ENCODE data around the gene RIT2. TPM values are rescaled to one million over a fixed set of nuclear protein-coding genes. Genes with fewer than 3 reads are reported as not detected.

RIT2 gene
- total RNA-seq, 2 experiments from 2014 or later, result not detected

GRCh38 chr18:43043626-43044025, 71.9 kb downstream of the RIT2 start:
- Mint-ChIP-seq H3K4me3 (no peak overlapping the region), H3K27ac (no peak overlapping the region), H3K9me3 (peaks cover 8% of the 10 kb centered on the region), H3K4me1 (ENCODE audit: low read depth) (no peaks in the 10 kb centered on the region), H3K36me3 (ENCODE audit: low read depth) (no peaks in the 10 kb centered on the region), H3K27me3 (no peaks in the 10 kb centered on the region)
- POLR2A ChIA-PET, result no interaction called here
- TF ChIP-seq CTCF (IDR thresholded peaks at IDR 0.05), result no peak
- CTCF ChIA-PET, result no interaction called here
- intact Hi-C loops (cut with micrococcal nuclease), result no loop called here
- no peak for DNase-seq
- ATAC-seq, result no peak

GRCh38 chr18:43040281-43040680, 75.2 kb downstream of the RIT2 start:
- peaks cover 10% of the 10 kb centered on the region for H3K9me3 Mint-ChIP-seq
- no peak for ATAC-seq
- H3K27ac Mint-ChIP-seq, result no peak overlapping the region
- intact Hi-C loops (cut with micrococcal nuclease), result no loop called here
- no peaks in the 10 kb centered on the region for H3K27me3 Mint-ChIP-seq
- no peak for TF ChIP-seq CTCF (IDR thresholded peaks at IDR 0.05)
- H3K4me3 Mint-ChIP-seq, result no peak overlapping the region
- H3K36me3 Mint-ChIP-seq (ENCODE audit: low read depth), result no peaks in the 10 kb centered on the region
- H3K4me1 Mint-ChIP-seq (ENCODE audit: low read depth), result no peaks in the 10 kb centered on the region
- CTCF ChIA-PET, result no interaction called here
- DNase-seq, result no peak
- POLR2A ChIA-PET, result no interaction called here

- intact Hi-C loops (cut with micrococcal nuclease), result no loop called here
- ChIA-PET CTCF (no interaction called here), POLR2A (no interaction called here)
- Mint-ChIP-seq H3K27ac (no peak overlapping the region), H3K9me3 (peaks cover 6% of the 10 kb centered on the region), H3K27me3 (no peaks in the 10 kb centered on the region), H3K36me3 (ENCODE audit: low read depth) (no peaks in the 10 kb centered on the region), H3K4me1 (ENCODE audit: low read depth) (no peaks in the 10 kb centered on the region), H3K4me3 (no peak overlapping the region)
- DNase-seq, result no peak
- TF ChIP-seq CTCF (IDR thresholded peaks at IDR 0.05), result no peak
- ATAC-seq, result no peak
Observed at GRCh38 chr18:43034683-43035500, 80.6 kb downstream of the RIT2 start.

GRCh38 chr18:43031169-43031568, 84.3 kb downstream of the RIT2 start:
- ATAC-seq (no peak), DNase-seq (no peak)
- H3K9me3 Mint-ChIP-seq, result peaks cover 6% of the 10 kb centered on the region
- ChIA-PET POLR2A (no interaction called here), CTCF (no interaction called here)
- no peak for TF ChIP-seq CTCF (IDR thresholded peaks at IDR 0.05)
- no peak overlapping the region for H3K4me3 Mint-ChIP-seq
- H3K27ac Mint-ChIP-seq, result no peak overlapping the region
- intact Hi-C loops (cut with micrococcal nuclease), result no loop called here
- H3K36me3 Mint-ChIP-seq (ENCODE audit: low read depth), result no peaks in the 10 kb centered on the region
- no peaks in the 10 kb centered on the region for H3K27me3 Mint-ChIP-seq
- no peaks in the 10 kb centered on the region for H3K4me1 Mint-ChIP-seq (ENCODE audit: low read depth)

- DNase-seq (no peak), ATAC-seq (no peak)
- ChIA-PET POLR2A (no interaction called here), CTCF (no interaction called here)
- intact Hi-C loops (cut with micrococcal nuclease), result no loop called here
- Mint-ChIP-seq H3K27me3 (no peaks in the 10 kb centered on the region), H3K36me3 (ENCODE audit: low read depth) (no peaks in the 10 kb centered on the region), H3K9me3 (peaks cover 6% of the 10 kb centered on the region), H3K27ac (no peak overlapping the region), H3K4me3 (no peak overlapping the region), H3K4me1 (ENCODE audit: low read depth) (no peaks in the 10 kb centered on the region)
- TF ChIP-seq CTCF (IDR thresholded peaks at IDR 0.05), result no peak
Observed at GRCh38 chr18:43029414-43029813, 86.1 kb downstream of the RIT2 start.
